22Rv1 (cell line): Measurements from ENCODE around the gene GSPT1.

ENCODE experiments used
- CTCF ChIP-seq: fragments of 450-650 bp; IDR thresholded peaks from 2 replicates; pipeline ENCODE4 v1.5.1; 2017; ENCODE audit warnings: mild to moderate bottlenecking
- ZFX ChIP-seq: fragments of 450-650 bp; IDR thresholded peaks from 2 replicates; pipeline ENCODE4 v1.6.1; 2017; ENCODE audit warnings: antibody characterized with exemption, borderline replicate concordance

- TF ChIP-seq CTCF: no peak
- no peak for TF ChIP-seq ZFX
Observed at GRCh38 chr16:11824362-11824761, 91.4 kb downstream of the GSPT1 start.
